Testis (tissue), 3 donors: ENCODE data around the gene TTC19. TPM values are rescaled to one million over a fixed set of nuclear protein-coding genes. Genes with fewer than 3 reads are reported as not detected.

Experiments
- DNase-seq: peaks from one replicate; pipeline ENCODE4 v3.0.0-alpha.2; 2019
- H3K27ac ChIP-seq, 2 donors: fragments of 200-600 bp; sonication (generic); one replicate each; pipeline ENCODE4 v1.5.1; 2019
- H3K27me3 ChIP-seq: fragments of 200-600 bp; sonication (generic); one replicate; pipeline ENCODE4 v1.5.1; 2019
- H3K36me3 ChIP-seq: fragments of 200-600 bp; sonication (generic); one replicate; pipeline ENCODE4 v1.5.1; 2017; ENCODE audit warnings: low read depth; ENCODE audit errors: missing control alignments
- H3K4me1 ChIP-seq: fragments of 200-600 bp; sonication (generic); one replicate; pipeline ENCODE4 v1.5.1; 2019
- H3K4me3 ChIP-seq, 2 donors: fragments of 200-600 bp; sonication (generic); one replicate each; pipeline ENCODE4 v1.5.1; 2017 to 2019
- H3K9me3 ChIP-seq: fragments of 200-600 bp; sonication (generic); one replicate; pipeline ENCODE4 v1.5.1; 2017
- POLR2A ChIP-seq: fragments of 450-650 bp; IDR thresholded peaks from one replicate; pipeline ENCODE4 v1.6.1; 2017; ENCODE audit warnings: antibody characterized with exemption, mild to moderate bottlenecking, moderate library complexity
- WGBS, 2 donors: methylation state at CpG; one replicate each; pipeline ENCODE4 v1.1.5; 2018; 5-methylcytosine and 5-hydroxymethylcytosine counted together
- intact Hi-C: fragments of 100-400 bp; cut with DNase I; formaldehyde crosslinking; loops from one replicate; pipeline ENCODE4 v1.15.1; 2023; ENCODE audit warnings: low total_unique reads
- polyA plus RNA-seq: library from polyadenylated mRNA; stranded (reverse); fragments of 350-450 nt; fragmentation: Illumina TruSeq; extraction: RNeasy Lipid Tissue Mini Kit (QIAGEN cat#74804); gene quantifications from one replicate; pipeline ENCODE4 v1.2.3, GENCODE V29; 2014; ENCODE audit warnings: low read depth, low replicate concordance; ENCODE audit not compliant: insufficient read depth
- total RNA-seq, 2 donors: library from RNA; depleted of rRNA; stranded (reverse); fragments of >200 nt; gene quantifications; one replicate each; pipeline ENCODE4 v1.2.3, GENCODE V29; 2016
- TF ChIP-seq, protein P1 (sequence below), 3 experiments: fragments of 450-650 bp in 2 of 3; fragments of 200-600 bp in 1 of 3; sonication (generic) in 1 of 3; IDR thresholded peaks; one replicate each; pipeline ENCODE4 v1.5.1; 2016 to 2019; ENCODE audit warnings: antibody characterized with exemption in 3 of 3, mild to moderate bottlenecking in 2 of 3, moderate library complexity in 1 of 3

The TTC19 gene
- total and polyA plus RNA-seq, 3 donors from 2014 or later, result 17.8 to 91.2 (median 74.1) TPM

DNA sequence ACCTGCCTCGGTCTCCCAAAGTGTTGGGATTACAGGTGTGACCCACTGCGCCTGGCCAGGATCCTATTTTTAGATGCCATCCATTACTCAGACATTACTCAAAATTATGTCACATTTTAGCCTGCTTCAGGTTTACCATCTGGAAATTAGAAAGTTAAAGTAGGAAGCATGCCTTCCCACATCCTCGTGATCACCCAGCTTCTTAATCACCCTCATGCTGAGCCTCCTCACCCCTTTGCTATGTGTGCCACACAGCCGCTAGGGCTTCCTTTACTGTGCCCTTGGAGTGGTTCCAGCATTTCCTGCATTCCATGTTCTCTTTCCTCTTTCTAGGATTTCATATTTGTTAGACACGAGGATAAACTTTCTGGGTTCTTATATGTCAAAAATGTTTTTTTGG lies 45.4 kb upstream of the TTC19 start:
- intact Hi-C loops, result no loop called here
- 62 to 78% methylated on average over 5 of the region's 5 CpGs for WGBS, 2 donors

DNA sequence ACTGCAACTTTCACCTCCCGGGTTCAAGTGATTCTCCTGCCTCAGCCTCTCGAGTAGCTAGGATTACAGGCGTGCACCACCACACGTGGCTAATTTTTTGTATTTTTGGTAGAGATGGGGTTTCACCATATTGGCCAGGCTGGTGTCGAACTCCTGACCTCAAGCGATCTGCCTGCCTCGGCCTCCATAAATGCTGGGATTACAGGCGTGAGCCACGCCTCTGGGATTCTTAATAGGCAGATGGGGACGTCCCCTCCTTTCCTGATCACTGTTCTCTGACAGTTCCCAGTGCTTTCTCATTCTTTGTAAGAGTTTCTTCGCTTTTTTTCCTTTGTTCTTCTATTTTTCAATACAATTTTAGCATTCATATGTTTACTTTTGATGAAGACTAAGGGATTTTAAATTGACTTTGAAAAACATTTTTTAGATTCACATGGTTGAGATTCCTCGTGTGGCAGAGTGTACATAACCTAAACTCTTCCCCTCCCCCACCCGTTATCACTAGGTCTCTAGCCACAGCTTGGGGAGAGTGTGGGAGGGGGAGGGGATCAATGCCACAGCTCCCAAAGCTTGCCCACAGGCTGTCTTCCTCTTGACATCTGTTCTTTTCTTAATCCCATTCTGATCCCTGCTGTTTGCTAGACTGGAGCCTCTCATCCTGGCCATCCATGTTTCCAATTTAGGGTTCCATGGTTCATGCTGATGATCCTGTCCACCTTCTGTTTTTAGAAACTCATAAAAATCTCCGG lies 43.7 kb upstream of the TTC19 start:
- intact Hi-C loops, result no loop called here
- WGBS, 2 donors, result 83 to 84% methylated on average over 14 of the region's 14 CpGs
- no peak for TF ChIP-seq POLR2A
- TF ChIP-seq, protein P1, sequence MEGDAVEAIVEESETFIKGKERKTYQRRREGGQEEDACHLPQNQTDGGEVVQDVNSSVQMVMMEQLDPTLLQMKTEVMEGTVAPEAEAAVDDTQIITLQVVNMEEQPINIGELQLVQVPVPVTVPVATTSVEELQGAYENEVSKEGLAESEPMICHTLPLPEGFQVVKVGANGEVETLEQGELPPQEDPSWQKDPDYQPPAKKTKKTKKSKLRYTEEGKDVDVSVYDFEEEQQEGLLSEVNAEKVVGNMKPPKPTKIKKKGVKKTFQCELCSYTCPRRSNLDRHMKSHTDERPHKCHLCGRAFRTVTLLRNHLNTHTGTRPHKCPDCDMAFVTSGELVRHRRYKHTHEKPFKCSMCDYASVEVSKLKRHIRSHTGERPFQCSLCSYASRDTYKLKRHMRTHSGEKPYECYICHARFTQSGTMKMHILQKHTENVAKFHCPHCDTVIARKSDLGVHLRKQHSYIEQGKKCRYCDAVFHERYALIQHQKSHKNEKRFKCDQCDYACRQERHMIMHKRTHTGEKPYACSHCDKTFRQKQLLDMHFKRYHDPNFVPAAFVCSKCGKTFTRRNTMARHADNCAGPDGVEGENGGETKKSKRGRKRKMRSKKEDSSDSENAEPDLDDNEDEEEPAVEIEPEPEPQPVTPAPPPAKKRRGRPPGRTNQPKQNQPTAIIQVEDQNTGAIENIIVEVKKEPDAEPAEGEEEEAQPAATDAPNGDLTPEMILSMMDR (IDR thresholded peaks at IDR 0.05), result no peak
- no peak overlapping the region for H3K4me3 ChIP-seq
- H3K27me3 ChIP-seq, result no peaks in the 10 kb centered on the region
- no peaks in the 10 kb centered on the region for H3K9me3 ChIP-seq
- H3K4me1 ChIP-seq, result no peaks in the 10 kb centered on the region
- no peaks in the 10 kb centered on the region for H3K36me3 ChIP-seq
- DNase-seq, result no peak
- H3K27ac ChIP-seq, result no peak overlapping the region

More for the DNA sequence above, 45.4 kb upstream of the TTC19 start:
- Histone ChIP-seq H3K27me3 (no peaks in the 10 kb centered on the region), H3K4me1 (no peaks in the 10 kb centered on the region), H3K4me3 (no peak overlapping the region), H3K27ac (no peak overlapping the region), H3K9me3 (no peaks in the 10 kb centered on the region), H3K36me3 (no peaks in the 10 kb centered on the region)
- no peak for TF ChIP-seq POLR2A
- TF ChIP-seq, protein P1 (IDR thresholded peaks at IDR 0.05), result no peak
- DNase-seq, result no peak

DNA sequence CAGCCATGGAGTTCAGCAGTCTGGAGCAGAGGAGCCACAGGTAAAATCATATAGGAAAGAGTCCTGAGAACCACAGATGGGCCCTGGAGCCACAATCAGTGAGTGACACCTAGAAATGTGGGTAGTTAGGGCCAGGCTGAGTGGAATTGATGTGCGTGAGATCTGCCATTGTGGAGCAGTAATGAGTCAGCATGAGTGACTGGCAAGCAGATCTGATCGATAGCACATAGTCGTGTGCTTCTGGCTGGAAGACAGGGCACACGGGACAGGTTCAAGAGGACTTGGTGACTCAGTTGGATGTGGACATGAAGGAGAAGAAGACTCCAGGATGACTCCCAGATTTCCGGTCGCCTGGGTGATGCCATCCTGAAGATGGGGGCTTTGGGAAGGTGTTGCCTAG lies 42.4 kb upstream of the TTC19 start:
- Histone ChIP-seq H3K27ac (no peak overlapping the region), H3K9me3 (no peaks in the 10 kb centered on the region), H3K27me3 (no peaks in the 10 kb centered on the region), H3K4me3 (no peak overlapping the region), H3K4me1 (no peaks in the 10 kb centered on the region), H3K36me3 (no peaks in the 10 kb centered on the region)
- DNase-seq, result no peak
- WGBS, 2 donors, result 93 to 98% methylated on average over 6 of the region's 6 CpGs
- no peak for TF ChIP-seq POLR2A
- TF ChIP-seq, protein P1 (IDR thresholded peaks at IDR 0.05), result no peak
- intact Hi-C loops, result no loop called here

DNA sequence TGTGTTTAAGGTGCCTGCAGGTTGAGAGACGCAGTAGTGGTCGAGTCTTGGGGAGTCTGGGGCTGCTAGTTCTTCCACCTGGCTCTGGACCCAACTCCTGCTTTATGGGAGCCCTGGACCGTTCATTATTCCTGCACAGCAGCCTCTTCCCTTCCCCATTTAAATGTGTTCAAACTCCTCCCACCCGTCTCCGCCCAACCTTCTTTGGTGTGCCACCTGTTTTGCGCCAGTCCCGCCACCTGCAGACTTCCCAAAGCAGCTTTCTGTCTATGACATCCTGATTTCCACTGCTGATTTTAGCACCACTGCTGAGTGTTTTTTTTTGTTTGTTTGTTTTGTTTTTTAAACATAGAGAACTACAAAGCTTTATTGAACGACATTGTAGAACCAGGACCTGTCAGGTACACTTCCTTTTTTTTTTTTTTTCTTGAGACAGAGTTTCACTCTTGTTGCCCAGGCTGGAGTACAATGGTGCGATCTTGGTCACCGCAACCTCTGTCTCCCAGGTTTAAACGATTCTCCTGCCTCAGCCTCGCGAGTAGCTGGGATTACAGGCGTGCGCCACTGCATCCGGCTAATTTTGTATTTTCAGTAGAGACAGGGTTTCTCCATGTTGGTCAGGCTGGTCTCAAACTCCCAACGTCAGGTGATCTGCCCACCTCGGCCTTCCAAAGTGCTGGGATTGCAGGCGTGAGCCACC lies 41.9 kb upstream of the TTC19 start:
- 90 to 96% methylated on average over 18 to 19 of the region's 19 CpGs for WGBS, 2 donors
- Histone ChIP-seq H3K27ac (no peak overlapping the region), H3K36me3 (no peaks in the 10 kb centered on the region), H3K4me3 (no peak overlapping the region), H3K4me1 (no peaks in the 10 kb centered on the region), H3K27me3 (no peaks in the 10 kb centered on the region), H3K9me3 (no peaks in the 10 kb centered on the region)
- no peak for TF ChIP-seq POLR2A
- TF ChIP-seq, protein P1 (IDR thresholded peaks at IDR 0.05), result no peak
- intact Hi-C loops, result no loop called here
- no peak for DNase-seq
